ENCODE results near the gene ZNF83. TPM values are rescaled to one million over a fixed set of nuclear protein-coding genes. Genes with fewer than 3 reads are reported as not detected.

ZNF83 gene
- total and polyA plus RNA-seq, 2 experiments from 2014 or later: 33.1 to 134 TPM

DNA sequence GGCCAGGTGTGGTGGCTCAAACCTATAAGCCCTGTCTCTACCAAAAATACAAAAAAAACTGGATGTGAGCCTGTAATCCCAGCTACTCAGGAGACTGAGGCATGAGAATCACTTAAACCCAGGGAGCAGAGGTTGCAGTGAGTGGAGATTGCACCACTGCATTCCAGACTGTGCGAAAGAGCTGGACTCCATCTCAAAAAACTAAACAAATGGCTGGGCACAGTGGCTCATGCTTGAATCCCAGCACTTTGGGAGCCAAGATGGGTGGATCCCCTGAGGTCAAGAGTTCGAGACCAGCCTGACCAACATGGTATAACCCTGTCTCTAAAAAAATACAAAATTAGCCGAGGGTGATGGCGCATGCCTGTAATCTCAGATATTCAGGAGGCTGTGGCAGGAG, 34.9 kb upstream of the ZNF83 start:
- no peaks in the 10 kb centered on the region for H3K9me3 ChIP-seq (ENCODE audit: low read depth)
- H3K36me3 ChIP-seq: no peaks in the 10 kb centered on the region
- H3K27ac ChIP-seq: no peak overlapping the region
- H3K4me3 ChIP-seq: no peak overlapping the region
- TF ChIP-seq, protein P1, sequence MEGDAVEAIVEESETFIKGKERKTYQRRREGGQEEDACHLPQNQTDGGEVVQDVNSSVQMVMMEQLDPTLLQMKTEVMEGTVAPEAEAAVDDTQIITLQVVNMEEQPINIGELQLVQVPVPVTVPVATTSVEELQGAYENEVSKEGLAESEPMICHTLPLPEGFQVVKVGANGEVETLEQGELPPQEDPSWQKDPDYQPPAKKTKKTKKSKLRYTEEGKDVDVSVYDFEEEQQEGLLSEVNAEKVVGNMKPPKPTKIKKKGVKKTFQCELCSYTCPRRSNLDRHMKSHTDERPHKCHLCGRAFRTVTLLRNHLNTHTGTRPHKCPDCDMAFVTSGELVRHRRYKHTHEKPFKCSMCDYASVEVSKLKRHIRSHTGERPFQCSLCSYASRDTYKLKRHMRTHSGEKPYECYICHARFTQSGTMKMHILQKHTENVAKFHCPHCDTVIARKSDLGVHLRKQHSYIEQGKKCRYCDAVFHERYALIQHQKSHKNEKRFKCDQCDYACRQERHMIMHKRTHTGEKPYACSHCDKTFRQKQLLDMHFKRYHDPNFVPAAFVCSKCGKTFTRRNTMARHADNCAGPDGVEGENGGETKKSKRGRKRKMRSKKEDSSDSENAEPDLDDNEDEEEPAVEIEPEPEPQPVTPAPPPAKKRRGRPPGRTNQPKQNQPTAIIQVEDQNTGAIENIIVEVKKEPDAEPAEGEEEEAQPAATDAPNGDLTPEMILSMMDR (IDR thresholded peaks at IDR 0.05; ENCODE audit: low read depth, low read length): no peak
- H3K27me3 ChIP-seq: no peaks in the 10 kb centered on the region
- DNase-seq (ENCODE audit: low read depth in 1 of 2, low spot score in 1 of 2): peak in 1 of 2 donors; percentile 32
- H3K4me1 ChIP-seq (ENCODE audit: low read depth): no peaks in the 10 kb centered on the region

DNA sequence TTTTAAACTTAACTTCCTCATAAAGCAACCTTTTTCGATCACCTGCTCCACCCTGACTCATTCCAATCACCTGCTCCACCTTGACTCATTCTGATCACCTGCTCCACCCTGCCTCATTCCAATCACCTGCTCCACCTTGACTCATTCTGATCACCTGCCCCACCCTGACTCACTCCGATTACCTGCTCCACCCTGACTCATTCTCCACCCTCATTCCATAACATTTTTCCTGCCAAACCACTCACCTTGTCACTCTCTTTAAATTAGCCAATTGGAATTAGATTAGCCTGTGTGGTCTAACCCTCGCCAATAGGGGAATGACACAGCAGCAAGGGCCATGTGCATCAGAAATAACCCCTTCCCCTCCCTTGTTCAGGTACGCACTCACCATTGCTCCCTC, 31.9 kb upstream of the ZNF83 start:
- H3K36me3 ChIP-seq: no peaks in the 10 kb centered on the region
- H3K4me1 ChIP-seq (ENCODE audit: low read depth): no peaks in the 10 kb centered on the region
- no peaks in the 10 kb centered on the region for H3K27me3 ChIP-seq
- H3K9me3 ChIP-seq (ENCODE audit: low read depth): no peaks in the 10 kb centered on the region
- H3K27ac ChIP-seq: no peak overlapping the region
- TF ChIP-seq, protein P1 (IDR thresholded peaks at IDR 0.05; ENCODE audit: low read depth, low read length): no peak
- DNase-seq (ENCODE audit: low read depth in 1 of 2, low spot score in 1 of 2): no peak
- H3K4me3 ChIP-seq: no peak overlapping the region

DNA sequence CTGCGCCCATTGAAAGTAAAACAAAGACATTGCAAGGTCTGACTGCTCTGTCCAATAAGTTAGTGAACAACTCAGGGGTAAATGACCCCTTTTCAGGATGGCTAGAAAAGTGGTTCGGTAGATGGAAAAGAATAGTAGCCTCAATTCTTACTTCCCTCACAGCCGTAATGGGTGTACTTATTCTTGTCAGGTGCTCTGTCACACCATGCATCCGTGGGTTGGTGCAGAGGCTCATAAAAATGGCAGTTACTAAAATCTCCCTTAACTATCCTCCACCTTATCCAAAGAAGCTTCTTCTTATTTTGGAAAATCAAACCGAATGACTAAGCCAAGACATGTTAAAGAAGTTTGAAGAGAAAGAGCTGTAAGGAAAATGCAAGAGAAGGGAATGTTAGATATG, 31.4 kb upstream of the ZNF83 start:
- TF ChIP-seq, protein P1 (IDR thresholded peaks at IDR 0.05; ENCODE audit: low read depth, low read length): no peak
- H3K27me3 ChIP-seq: no peaks in the 10 kb centered on the region
- H3K36me3 ChIP-seq: no peaks in the 10 kb centered on the region
- no peak overlapping the region for H3K4me3 ChIP-seq
- H3K4me1 ChIP-seq (ENCODE audit: low read depth): no peaks in the 10 kb centered on the region
- DNase-seq (ENCODE audit: low read depth in 1 of 2, low spot score in 1 of 2): no peak
- H3K27ac ChIP-seq: no peak overlapping the region
- no peaks in the 10 kb centered on the region for H3K9me3 ChIP-seq (ENCODE audit: low read depth)

DNA sequence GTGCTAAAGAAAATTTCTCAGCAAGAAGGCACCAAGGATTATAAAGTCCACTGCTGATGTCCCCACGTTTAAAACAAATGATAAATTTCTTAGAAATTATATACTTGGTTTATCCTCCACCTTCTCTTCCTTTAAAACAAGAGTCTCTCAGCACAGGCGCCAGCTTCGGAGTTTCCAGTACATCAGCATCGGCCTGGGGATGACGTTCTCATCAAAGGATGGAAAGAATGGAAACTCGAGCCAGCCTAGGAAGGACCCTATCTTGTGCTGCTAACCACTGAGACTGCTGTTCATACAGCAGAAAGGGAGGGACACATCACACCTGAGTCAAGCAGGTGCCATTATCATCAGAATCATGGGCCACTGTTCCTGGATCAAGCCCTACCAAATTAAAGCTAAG, 29.8 kb upstream of the ZNF83 start:
- H3K27me3 ChIP-seq: no peaks in the 10 kb centered on the region
- H3K27ac ChIP-seq: no peak overlapping the region
- no peaks in the 10 kb centered on the region for H3K36me3 ChIP-seq
- no peak overlapping the region for H3K4me3 ChIP-seq
- TF ChIP-seq, protein P1 (IDR thresholded peaks at IDR 0.05; ENCODE audit: low read depth, low read length): no peak
- H3K4me1 ChIP-seq (ENCODE audit: low read depth): no peaks in the 10 kb centered on the region
- DNase-seq (ENCODE audit: low read depth in 1 of 2, low spot score in 1 of 2): no peak
- H3K9me3 ChIP-seq (ENCODE audit: low read depth): no peaks in the 10 kb centered on the region

DNA sequence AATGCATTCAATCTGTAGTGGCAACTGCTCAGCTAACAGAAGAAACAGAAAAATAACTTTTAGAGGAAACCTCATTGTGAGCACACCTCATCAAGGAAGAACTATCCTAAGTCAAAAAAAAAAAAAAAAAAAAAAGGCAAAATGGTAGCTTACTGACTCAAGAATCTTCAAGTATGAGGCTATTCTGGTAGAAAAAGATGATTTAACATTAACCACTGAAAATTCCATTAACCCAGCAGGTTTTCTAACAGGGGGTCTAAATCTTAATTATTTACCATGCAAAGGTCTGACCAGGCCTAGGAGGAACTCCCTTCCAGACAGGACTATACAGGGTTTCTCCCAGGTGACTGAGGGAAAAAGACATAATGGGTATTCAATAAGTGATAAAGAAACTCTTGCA, 28.4 kb upstream of the ZNF83 start:
- H3K9me3 ChIP-seq (ENCODE audit: low read depth): no peaks in the 10 kb centered on the region
- TF ChIP-seq, protein P1 (IDR thresholded peaks at IDR 0.05; ENCODE audit: low read depth, low read length): no peak
- H3K36me3 ChIP-seq: no peaks in the 10 kb centered on the region
- DNase-seq (ENCODE audit: low read depth in 1 of 2, low spot score in 1 of 2): no peak
- H3K27me3 ChIP-seq: no peaks in the 10 kb centered on the region
- no peak overlapping the region for H3K27ac ChIP-seq
- no peak overlapping the region for H3K4me3 ChIP-seq
- no peaks in the 10 kb centered on the region for H3K4me1 ChIP-seq (ENCODE audit: low read depth)

DNA sequence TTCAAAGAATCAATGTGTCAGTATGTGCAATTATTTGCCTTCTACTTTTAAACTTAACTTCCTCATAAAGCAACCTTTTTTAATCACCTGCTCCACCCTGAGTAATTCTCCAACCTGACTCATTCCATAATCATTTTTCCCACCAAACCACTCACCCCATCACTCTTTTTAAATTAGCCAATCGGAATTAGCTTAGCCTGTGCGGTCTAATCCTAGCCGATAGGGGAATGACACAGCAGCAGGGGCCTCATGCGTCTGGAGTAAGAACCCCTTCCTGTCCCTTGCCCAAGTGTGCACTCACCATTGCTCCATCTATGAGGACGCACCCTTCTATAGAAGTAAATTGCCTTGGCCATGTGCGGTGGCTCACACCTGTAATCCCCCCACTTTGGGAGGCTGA, 27.4 kb upstream of the ZNF83 start:
- TF ChIP-seq, protein P1 (IDR thresholded peaks at IDR 0.05; ENCODE audit: low read depth, low read length): no peak
- Histone ChIP-seq H3K36me3 (no peaks in the 10 kb centered on the region), H3K27me3 (no peaks in the 10 kb centered on the region), H3K27ac (no peak overlapping the region), H3K9me3 (ENCODE audit: low read depth) (no peaks in the 10 kb centered on the region), H3K4me3 (no peak overlapping the region), H3K4me1 (ENCODE audit: low read depth) (no peaks in the 10 kb centered on the region)
- no peak for DNase-seq (ENCODE audit: low read depth in 1 of 2, low spot score in 1 of 2)

Measured in cardiac muscle cell (in vitro differentiated cells and primary cell).